Neural progenitor cell (in vitro differentiated cells): Measurements from ENCODE around the gene STOML1.

Source experiments
- CTCF ChIP-seq: fragments of 200-600 bp; sonication (generic); IDR thresholded peaks from 2 replicates; pipeline ENCODE4 v1.5.1; 2017; ENCODE audit warnings: antibody characterized with exemption, mild to moderate bottlenecking
- EZH2 ChIP-seq: fragments of 200-600 bp; sonication (generic); IDR thresholded peaks from 2 replicates; pipeline ENCODE4 v1.6.1; 2017; ENCODE audit warnings: antibody characterized with exemption, mild to moderate bottlenecking, moderate library complexity
- EZH2phosphoT487 ChIP-seq: fragments of 200-600 bp; sonication (generic); IDR thresholded peaks from 2 replicates; pipeline ENCODE4 v1.6.1; 2017; ENCODE audit warnings: antibody characterized with exemption

DNA sequence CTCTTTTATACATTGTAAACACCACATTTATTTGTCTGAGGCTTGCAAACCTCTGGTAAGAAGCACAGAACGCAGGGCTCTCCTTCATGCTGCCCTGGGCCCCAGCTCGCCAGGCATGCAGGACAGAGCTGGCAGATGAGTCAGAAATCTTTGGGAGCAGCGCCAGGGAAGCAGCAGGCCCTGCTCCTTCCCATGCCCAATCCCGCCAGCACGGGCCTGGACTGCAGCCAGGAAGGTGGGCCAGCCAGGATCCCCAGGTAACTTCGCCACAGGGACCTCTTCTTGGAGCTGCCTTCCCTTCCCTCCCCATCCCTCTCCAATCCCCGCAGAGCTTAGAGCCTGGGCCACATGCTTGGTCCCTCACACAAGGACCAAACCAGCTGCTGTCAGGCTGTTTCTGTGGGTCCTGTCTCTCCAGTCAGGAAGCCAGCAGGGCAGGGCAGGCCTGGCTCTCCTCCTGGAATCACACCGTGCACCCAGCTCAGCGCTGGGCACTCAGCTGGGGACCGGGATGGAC lies 8.8 kb downstream of the STOML1 start:
- TF ChIP-seq CTCF (no peak), EZH2 (no peak), EZH2phosphoT487 (no peak)
